ENCODE measurements around the gene OR2B2. TPM values are rescaled to one million over a fixed set of nuclear protein-coding genes. Genes with fewer than 3 reads are reported as not detected.

The OR2B2 gene
- total RNA-seq, 1 experiment from 2014 or later: not detected

- ChIA-PET CTCF (interaction anchor here (0.9 to 4.3 kb wide), 8 partner anchors 14 to 31 kb away, joined by 3 to 17 read pairs (median 5); a partner anchor contains a TSS), POLR2A (interaction anchor here (0.6 to 12.2 kb wide), 47 partner anchors 9 to 1844 kb away, joined by 3 to 817 read pairs (median 8); a partner anchor contains a TSS)
- Mint-ChIP-seq H3K27ac (peak overlapping the region; percentile 100), H3K27me3 (ENCODE audit: low read depth) (peaks cover 4% of the 10 kb centered on the region; the same call in 1 of the 2 replicates), H3K9me3 (peaks cover 13% of the 10 kb centered on the region), H3K4me3 (peak overlapping the region; percentile 97), H3K4me1 (peaks cover 25% of the 10 kb centered on the region), H3K36me3 (peaks cover 11% of the 10 kb centered on the region; the same call in 1 of the 2 replicates)
- peak; percentile 73 for DNase-seq (ENCODE audit: low spot score)
- peak; percentile 51 for ATAC-seq
- TF ChIP-seq CDX4 (CRISPR knock-in tag; IDR thresholded peaks at IDR 0.05; ENCODE audit: borderline replicate concordance) (no peak), TP53 (CRISPR knock-in tag; IDR thresholded peaks at IDR 0.05) (no peak), ZNF219 (CRISPR knock-in tag; IDR thresholded peaks at IDR 0.05; ENCODE audit: borderline replicate concordance) (peak; percentile 69; the same call in 1 of the 2 replicates), TEAD4 (CRISPR knock-in tag; IDR thresholded peaks at IDR 0.05) (no peak; the same call in 1 of the 2 replicates), ZNF423 (CRISPR knock-in tag; IDR thresholded peaks at IDR 0.05) (no peak), NR2C2 (CRISPR knock-in tag; IDR thresholded peaks at IDR 0.05) (no peak), SMAD4 (CRISPR knock-in tag; IDR thresholded peaks at IDR 0.05) (no peak; the same call in 1 of the 2 replicates), SOX15 (CRISPR knock-in tag; IDR thresholded peaks at IDR 0.05) (no peak), OVOL2 (CRISPR knock-in tag; IDR thresholded peaks at IDR 0.05; ENCODE audit: borderline replicate concordance) (no peak), NR3C1 (CRISPR knock-in tag; conservative IDR thresholded peaks at IDR 0.05; ENCODE audit: low read depth) (no peak), IRF2 (CRISPR knock-in tag; IDR thresholded peaks at IDR 0.05; ENCODE audit: borderline replicate concordance, low read depth) (no peak), E2F1 (CRISPR knock-in tag; IDR thresholded peaks at IDR 0.05) (peak; percentile 14; the same call in 1 of the 2 replicates), ZNF138 (CRISPR knock-in tag; conservative IDR thresholded peaks at IDR 0.05) (no peak), KAT7 (CRISPR knock-in tag; IDR thresholded peaks at IDR 0.05; ENCODE audit: borderline replicate concordance) (no peak), ESRRA (CRISPR knock-in tag; IDR thresholded peaks at IDR 0.05; ENCODE audit: borderline replicate concordance) (no peak), FOXJ3 (CRISPR knock-in tag; IDR thresholded peaks at IDR 0.05; ENCODE audit: borderline replicate concordance) (no peak), TEAD1 (CRISPR knock-in tag; IDR thresholded peaks at IDR 0.05) (peak; percentile 46; the same call in 1 of the 2 replicates), JAZF1 (CRISPR knock-in tag; IDR thresholded peaks at IDR 0.05) (no peak), ELF4 (CRISPR knock-in tag; IDR thresholded peaks at IDR 0.05; ENCODE audit: low read depth) (peak; percentile 89; the same call in 1 of the 2 replicates), ZMAT4 (CRISPR knock-in tag; IDR thresholded peaks at IDR 0.05) (no peak), ZNF121 (CRISPR knock-in tag; IDR thresholded peaks at IDR 0.05) (no peak), MXD4 (CRISPR knock-in tag; IDR thresholded peaks at IDR 0.05; ENCODE audit: borderline replicate concordance) (no peak), FOXP1 (CRISPR knock-in tag; IDR thresholded peaks at IDR 0.05; ENCODE audit: borderline replicate concordance) (peak; percentile 82; the same call in 1 of the 2 replicates), PRRX2 (CRISPR knock-in tag; IDR thresholded peaks at IDR 0.05) (no peak), PRDM15 (CRISPR knock-in tag; IDR thresholded peaks at IDR 0.05) (no peak), ZNF232 (CRISPR knock-in tag; IDR thresholded peaks at IDR 0.05) (peak; percentile 63; the same call in 1 of the 2 replicates), RORB (CRISPR knock-in tag; IDR thresholded peaks at IDR 0.05) (no peak), NFYB (CRISPR knock-in tag; conservative IDR thresholded peaks at IDR 0.05; ENCODE audit: low read depth) (peak; percentile 74), ZBTB21 (CRISPR knock-in tag; IDR thresholded peaks at IDR 0.05; ENCODE audit: borderline replicate concordance) (no peak)
- TF ChIP-seq, protein P1, sequence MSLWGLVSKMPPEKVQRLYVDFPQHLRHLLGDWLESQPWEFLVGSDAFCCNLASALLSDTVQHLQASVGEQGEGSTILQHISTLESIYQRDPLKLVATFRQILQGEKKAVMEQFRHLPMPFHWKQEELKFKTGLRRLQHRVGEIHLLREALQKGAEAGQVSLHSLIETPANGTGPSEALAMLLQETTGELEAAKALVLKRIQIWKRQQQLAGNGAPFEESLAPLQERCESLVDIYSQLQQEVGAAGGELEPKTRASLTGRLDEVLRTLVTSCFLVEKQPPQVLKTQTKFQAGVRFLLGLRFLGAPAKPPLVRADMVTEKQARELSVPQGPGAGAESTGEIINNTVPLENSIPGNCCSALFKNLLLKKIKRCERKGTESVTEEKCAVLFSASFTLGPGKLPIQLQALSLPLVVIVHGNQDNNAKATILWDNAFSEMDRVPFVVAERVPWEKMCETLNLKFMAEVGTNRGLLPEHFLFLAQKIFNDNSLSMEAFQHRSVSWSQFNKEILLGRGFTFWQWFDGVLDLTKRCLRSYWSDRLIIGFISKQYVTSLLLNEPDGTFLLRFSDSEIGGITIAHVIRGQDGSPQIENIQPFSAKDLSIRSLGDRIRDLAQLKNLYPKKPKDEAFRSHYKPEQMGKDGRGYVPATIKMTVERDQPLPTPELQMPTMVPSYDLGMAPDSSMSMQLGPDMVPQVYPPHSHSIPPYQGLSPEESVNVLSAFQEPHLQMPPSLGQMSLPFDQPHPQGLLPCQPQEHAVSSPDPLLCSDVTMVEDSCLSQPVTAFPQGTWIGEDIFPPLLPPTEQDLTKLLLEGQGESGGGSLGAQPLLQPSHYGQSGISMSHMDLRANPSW (CRISPR knock-in tag; conservative IDR thresholded peaks at IDR 0.05; ENCODE audit: low read depth): no peak
Observed at GRCh38 chr6:27864906-27865849, 47.0 kb downstream of the OR2B2 start.

Data from WTC11 (cell line).